Measurements from ENCODE around the gene SVEP1.

DNA sequence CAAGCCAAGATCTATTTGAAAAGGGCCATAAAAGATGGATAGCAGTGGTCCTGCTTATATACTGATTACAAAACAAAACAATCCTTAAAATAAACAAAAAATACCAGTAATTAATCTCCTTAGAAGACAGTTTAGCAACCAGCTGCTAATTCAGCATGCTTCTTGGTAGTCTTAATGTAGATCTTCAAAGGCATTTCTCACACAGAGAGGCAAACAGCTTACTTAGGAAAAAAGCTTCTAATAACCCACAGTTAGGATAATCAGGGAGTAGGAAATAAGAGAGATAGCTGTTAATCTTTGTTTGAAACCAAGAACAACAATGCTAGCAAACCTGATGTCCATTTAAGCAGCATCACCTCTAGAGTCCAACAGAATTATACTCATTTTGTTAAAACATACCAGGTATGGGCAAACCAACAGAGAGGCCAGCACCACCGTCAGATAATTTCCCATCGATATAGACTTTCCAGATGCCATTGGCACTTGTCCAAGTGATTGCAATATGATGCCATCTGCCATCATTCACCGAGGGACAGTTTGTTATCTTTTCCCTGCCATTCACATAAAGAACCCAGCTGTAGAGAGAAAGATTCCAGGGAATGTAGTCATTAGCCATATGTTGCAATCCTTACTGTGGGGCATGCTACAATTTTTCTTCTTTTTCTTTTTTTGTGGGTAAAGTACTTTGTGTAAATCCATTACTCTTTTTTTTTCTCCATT lies 136.2 kb downstream of the SVEP1 start:
- TF ChIP-seq, protein P1, sequence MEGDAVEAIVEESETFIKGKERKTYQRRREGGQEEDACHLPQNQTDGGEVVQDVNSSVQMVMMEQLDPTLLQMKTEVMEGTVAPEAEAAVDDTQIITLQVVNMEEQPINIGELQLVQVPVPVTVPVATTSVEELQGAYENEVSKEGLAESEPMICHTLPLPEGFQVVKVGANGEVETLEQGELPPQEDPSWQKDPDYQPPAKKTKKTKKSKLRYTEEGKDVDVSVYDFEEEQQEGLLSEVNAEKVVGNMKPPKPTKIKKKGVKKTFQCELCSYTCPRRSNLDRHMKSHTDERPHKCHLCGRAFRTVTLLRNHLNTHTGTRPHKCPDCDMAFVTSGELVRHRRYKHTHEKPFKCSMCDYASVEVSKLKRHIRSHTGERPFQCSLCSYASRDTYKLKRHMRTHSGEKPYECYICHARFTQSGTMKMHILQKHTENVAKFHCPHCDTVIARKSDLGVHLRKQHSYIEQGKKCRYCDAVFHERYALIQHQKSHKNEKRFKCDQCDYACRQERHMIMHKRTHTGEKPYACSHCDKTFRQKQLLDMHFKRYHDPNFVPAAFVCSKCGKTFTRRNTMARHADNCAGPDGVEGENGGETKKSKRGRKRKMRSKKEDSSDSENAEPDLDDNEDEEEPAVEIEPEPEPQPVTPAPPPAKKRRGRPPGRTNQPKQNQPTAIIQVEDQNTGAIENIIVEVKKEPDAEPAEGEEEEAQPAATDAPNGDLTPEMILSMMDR (IDR thresholded peaks at IDR 0.05) = no peak
- no peak for TF ChIP-seq EZH2 (IDR thresholded peaks at IDR 0.05; ENCODE audit: borderline replicate concordance, insufficient read depth, low read depth, low read length, poor library complexity, severe bottlenecking)

Measured in B cell (primary cell).